Activated T-cell treated with anti-CD3 and anti-CD28 coated beads for 1 hour (primary cell): ENCODE measurements around the gene ELL.
"Not testable (repeated sequence)": the region's sequence is repeated elsewhere in the genome, so short reads cannot be mapped to it uniquely, and the experiment has no call there.

Experiments
- DNase-seq: peaks from one replicate; pipeline ENCODE4 v3.0.0-alpha.2; 2020; ENCODE audit warnings: low read depth

ELL gene

DNA sequence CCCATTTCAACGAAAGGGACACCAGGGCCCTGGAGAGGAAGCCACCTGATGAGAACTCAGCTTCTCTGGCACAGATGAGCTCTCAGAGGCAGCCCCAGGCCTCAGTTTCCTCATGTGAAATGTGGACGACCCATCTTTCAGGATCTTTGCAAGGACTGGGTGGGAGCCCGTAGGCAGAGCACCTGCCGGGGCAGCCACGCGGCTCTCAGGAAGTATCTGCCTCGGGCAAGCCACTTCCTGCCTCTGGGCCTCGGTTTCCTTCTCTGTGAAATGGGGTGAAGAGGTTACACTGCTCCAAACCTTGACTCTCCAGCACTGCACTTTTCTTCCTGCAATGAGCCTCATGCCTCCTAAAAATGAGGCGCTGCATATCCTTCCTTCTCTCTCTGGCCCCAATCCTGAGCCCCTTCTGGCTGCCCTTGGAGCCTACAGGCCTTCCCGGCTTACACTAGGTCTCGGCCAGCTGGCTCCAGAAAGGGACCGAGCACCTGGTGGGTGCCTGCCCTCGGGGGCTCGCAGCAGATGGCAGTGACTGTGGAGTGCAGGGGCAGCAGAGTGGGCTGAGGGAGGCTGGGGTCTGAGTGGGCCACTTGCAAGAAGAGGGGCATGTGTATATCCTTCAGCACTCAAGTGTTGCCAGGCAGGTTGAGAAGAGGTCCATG lies 99.2 kb downstream of the ELL start:
- DNase-seq = no peak

DNA sequence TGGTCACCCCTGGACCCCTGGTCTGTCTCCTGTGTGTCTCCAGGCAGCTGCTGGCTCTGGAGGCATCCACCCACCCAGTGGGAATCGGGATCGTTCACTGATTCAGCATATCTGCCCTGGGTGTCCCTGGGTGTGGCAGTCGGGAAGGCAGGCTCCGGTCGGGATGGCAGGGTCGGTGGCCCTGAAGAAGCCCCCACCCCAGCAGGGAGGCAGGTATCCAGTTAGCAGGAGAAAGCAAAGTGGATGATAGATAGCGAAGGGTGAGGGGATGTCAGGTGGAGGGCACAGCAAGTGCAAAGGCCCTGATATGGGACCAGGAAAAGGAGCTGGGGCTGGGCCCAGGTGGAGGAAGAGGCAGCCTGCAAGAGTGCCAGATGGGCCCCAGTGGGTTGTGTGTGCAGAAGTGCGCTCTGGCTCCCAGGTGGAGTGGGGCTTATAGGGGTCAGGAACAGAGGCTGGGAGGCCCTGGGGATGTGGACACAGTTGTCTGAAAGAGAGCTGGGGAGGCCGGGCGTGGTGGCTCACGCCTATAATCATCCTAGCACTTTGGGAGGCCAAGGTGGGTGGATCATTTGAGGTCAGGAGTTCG lies 100.4 kb downstream of the ELL start:
- no peak for DNase-seq

DNA sequence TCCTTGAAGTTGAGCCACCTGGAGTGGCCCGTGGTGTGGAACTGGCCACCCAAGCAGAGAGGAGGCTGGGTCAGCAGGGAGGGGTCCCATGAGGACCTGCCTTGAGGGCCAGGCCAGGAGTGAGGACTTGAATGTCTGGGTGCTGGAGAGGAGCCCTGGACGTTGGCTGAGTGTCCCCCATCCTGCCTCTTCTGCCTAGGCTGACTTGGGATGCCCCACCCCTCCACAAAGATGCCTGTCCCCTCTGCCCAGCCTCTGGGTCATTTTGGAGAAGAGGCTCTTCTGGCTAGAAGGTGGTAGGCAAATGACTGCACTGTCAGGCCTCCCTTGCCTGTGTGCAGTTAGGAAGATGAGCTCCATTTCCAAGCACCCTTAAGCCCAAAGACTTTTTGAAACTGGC lies 100.9 kb downstream of the ELL start:
- no peak for DNase-seq

DNA sequence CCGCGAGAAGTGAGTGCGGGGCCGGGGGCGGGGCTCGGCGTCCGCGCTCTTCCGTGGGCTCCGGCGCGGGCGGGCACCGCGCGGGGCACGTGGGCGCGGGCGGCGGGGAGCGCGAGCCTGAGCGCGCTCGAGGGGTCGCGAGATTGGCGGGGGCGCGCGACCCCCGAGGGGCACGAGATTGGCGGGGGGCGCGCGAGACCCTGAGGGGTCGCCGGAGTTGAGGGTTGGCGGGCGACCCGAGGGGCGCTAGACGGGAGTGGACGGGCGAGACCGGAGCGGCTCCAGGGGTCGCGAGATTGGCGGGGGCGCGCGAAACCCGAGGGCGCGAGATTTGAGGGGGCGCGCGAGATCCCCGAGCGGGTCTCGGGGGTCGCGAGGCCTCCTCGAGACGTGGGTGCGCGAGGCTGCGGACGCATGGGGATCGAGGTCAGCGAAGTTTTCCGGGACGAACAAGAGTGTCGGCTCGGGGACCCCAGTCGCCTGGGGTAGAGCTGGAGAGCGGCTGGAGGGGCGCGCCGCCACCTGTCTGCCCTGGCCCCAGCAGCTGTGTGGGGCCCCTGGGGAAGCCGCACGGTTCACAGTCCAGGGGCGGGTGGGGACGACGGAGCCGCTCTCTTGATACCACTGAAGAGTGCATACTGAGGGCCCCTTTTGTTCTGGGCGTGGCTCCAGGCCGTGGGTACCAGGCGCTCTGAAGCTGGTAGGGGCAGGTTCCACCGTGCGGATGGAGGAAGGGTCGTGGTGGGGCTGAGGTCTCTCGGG lies 102.0 kb downstream of the ELL start:
- no peak for DNase-seq

DNA sequence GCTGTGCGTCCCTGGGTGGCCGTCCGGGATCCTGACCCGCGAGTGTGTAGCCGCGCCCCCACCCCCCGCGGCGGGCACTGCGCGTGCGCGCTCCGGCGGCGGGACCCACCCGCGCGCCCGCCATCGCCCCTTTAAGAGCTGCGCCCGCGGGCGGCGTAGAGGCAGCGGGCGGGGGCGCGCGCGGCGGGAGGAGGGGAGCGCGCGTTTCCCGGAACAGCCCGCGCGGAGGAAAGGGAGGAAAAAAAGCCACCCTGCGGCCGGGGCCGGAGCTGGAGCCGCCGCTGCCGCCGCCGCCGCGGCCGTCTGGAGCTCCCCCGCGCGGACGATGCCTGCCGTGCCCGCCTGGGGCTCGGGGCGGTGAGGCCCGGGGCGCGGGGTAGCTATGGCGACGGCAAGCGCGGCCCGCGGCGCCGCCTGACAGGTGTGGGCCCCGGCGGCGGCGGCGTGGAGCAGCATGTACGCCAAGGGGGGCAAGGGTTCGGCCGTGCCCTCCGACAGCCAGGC lies 102.6 kb downstream of the ELL start, which contains the start of gene SSBP4:
TSS of gene SSBP4 (plus strand) at position 204 of the 504 bp plus-strand sequence. CDS start at position 455, 251 bp downstream.
- DNase-seq = peak; percentile 54

DNA sequence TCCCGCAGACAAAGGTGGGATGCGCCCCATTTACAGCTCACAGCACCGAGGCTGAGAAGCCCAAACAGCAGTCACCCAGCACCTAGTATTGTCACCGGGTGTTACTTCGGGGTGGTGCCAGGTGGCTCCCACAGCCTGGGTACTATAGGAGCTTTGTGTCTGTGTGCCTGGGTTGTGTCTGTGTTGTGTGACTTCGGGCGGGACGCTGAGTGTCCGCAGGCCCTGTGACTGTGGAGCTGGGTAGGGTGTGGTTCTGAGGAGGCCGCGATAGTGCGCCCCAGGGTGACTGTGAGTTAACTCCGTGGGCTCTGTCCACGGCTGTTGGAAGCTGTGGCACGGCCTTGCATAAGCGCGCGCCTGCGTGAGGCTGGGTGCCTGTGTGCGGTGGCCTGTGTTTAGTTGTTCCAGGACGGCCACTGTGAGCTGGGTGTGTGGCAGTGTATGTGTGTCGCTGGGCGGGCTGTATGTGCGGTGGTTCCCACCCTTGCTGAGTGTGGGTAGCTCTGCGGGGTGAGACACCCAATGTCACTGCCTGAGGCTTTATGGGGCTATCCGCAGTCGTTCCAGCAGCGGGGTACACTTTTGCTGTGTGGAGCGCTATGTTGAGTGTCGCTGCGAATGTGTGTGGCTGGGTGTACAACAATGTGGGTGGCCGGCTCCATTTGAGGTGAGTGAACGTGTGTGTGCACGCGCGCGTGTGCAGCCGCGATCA lies 103.2 kb downstream of the ELL start:
- no peak for DNase-seq

DNA sequence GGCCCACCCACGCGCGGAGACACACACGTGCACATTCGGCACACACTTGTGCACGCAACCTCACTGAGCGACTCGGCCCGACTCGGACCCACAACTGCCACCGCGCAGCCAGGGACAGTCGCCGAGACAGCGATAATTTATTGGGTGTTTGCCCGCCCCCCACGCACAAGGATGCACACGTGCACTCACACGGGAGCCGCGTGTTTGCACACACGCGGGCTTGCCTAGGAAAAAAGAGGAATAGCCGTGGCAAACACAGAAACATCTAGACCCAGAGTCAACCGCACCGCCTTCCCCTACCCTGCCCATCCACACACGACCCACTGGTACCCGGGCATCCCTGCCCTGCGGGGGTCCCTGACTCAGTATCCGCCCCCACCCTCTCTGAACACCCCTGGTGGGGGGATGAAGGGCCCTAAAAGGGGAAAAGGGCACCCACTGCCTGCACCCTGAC lies 103.8 kb downstream of the ELL start:
- DNase-seq = no peak

DNA sequence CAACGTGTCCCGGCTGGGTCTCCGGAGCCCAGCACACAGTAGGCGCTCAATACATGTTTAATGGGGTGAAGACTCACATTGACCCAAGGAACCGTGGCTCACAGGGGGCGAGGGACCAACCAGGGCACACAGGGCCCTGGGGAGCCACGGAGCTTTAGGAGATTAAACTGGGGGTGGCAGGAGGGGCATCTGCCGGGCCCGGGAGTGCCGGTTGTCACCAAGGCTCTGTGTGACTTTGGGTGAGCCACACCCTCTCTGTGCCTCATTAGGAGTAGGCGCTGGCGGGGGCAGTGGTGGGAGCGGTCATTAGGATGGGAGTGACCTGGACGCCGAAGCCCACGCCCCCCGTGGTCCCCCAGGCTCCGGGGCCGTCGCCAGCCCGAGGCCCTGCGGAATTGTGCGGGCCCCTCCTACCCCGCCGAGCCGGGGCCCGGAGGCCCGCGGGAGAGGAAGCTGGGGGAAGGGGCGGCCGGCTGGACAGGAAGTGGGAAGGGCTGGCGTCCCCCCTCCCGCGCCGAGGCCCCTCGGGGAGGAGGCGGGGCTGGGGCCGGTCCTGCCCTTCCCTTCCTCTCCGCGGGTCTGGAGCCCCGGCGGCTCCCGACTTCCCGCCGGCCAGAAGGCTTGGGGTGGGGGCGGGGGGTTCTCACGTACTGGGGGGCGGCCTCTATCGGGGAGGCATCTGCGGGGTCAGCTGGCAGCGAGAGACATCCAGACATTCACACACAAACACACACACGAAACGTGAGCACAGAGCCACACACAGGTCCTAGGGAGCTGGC lies 104.4 kb downstream of the ELL start:
- DNase-seq = no peak

DNA sequence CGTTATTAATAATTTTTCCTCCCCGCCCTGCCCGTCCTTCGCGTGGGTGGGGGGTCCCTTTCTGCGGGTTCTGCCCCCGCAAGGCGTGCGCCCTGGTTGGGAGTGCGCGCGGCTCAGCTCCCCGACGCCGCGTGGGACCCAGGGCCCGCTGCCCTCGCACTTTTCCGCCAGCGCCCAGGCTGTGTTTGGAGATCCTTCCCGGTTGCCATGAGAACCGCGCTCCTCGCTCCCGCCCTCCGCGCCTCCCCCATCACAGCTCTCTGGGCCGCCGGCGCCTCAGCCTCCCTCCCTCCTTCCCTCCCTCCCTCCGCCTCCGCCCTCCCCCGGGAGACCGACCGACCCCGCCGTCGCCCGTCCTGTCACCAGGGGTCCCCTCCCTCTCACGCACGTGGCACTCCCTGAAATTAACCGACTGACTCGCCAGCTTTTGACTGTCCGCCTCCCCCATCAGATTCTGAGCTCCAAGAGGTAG lies 105.1 kb downstream of the ELL start:
- DNase-seq = no peak

DNA sequence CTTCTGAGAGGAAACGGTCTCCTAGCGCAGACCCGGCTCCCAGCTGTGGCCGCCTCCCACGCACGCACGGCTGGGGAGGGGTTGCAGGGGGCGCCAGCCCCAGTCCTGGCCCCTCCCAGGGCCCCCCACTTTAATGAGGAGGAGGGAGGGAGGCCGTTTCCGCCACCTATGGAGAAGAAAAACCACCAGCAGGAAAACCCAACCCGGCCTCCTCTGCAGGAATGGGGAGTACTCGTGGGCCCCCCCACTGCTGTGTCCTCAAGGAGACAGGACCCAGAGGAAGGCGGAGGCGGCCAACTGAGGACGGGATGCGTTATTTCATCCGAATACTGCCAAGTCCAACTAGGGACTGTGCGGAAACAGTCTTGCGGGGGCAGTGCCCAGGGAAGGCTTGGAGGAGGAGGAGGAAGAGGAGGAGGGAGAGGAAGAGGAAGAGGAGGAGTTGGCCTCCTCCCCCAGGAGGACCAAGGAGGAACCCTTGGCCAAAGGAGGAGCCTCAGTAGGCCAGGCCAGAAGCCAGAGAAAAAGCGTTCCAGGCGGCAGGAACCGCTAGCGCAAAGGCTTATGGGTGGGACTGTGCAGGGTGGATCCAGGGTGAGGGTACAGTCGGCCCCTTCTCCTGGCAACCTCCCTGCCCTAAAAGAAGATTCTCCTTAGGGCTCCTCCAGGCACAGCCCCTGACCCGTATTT lies 106.5 kb downstream of the ELL start:
- no peak for DNase-seq

DNA sequence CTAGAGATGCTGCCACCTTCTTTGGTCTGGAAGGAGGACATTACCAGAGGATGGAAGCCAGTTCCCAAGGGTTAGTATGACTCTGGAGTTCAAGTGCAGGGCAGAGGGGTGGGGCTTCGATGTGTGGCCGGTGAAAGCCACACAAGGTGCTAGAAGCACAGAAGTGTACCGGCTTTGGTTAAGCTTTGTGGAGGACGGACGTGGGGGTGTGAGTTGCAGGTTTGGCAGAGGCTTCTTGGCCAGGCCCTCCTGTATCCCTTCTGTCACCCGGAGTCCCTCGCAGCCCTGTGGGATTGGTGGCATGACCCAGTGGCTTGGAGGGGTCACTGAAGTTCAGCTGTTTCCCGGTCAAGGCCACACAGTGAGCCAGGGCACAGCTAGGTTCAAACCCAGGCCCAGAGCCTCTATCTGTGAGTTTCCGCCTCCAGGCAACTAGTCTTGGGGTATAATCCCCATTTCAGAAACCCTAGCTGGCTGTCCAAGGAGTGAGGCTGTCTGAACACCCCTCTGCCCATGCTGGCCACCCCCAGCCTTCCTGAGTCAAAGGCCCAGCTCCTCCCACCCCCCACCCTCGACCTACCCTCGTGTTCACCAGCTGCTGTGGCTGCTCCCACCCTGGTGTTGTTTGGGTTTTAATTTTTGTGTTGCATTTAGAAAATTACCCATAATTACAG lies 107.2 kb downstream of the ELL start:
- no peak for DNase-seq

DNA sequence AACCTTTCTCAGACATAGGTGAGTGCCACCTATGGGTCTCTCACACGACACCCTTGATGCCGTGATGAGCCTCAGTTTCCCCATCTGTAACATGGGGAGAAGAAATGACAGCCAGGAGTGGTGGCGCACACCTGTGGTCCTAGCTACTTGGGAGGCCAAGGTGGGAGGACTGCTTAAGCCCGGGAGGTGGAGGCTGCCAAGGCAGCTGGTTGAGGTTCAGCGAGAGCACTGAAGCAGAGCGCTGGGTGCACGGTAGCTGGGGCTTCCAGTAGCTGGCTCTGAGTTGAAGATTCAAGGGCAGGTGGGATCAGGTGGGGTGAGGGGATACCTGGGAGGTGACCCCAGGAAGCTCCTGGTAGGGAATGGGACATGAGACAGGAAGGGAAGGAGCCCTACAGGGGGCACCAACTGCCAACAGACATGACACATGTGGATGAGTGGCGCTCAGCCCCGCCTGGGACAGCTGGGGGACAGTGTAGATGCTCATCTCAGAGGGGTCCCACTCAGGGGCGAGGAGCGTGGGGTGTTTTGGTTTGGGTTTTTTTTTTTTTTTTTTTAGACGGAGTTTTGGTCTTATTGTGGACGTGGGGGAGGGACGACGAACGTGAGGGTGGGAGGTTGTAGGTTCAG lies 109.1 kb downstream of the ELL start:
- DNase-seq = no peak

DNA sequence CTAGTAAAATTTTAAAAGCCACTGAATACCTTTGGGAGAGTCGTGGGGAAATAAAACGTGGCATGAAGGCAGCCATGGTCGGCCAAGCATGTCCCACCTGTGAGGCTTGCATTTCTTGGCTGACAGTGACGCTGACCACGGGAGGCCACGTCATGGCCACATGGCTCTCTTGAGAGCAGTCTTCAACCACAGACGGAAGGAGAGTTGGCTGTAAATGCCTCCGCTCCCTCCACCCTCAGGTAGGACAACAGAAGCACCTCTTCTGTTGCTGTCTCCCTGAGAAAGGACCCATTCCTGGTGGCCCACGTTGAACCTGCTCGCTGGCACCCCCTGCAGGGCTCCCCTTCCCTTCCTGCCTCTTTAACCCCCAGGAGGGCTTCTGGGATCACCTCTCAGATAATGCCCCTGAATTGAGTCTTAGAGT lies 113.8 kb downstream of the ELL start:
- no peak for DNase-seq

DNA sequence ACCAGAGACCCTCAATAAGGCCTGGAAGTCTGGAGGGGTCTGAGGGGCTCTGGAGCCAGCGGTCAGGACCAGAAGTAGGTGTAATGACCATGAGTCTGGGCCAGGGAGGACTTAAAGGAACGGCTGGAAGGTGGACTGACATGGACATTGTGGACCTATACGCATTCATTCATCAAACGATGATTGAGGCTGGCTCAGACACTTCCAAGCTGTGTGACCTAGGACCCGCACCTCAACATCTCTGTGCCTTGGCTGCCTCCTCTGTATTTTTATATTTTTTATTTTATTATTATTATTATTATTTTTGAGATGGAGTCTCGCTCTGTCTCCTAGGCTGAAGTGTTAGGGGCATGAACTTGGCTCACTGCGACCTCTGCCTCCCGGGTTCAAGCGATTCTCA lies 115.1 kb downstream of the ELL start:
- no peak for DNase-seq

DNA sequence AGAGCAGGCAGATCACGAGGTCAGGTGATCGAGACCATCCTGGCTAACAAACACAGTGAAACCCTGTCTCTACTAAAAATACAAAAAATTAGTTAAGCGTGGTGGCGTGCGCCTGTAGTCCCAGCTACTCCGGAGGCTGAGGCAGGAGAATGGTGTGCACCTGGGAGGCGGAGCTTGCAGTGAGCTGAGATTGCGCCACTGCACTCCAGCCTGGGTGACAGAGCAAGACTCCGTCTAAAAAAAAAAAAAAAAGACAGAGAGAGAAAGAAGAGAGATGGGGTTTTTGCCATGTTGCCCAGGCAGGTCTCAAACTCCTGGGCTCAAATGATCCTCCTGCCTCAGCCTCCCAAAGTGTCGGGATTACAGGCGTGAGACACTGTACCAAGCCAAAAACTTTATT lies 116.1 kb downstream of the ELL start:
- DNase-seq = not testable (repeated sequence)

DNA sequence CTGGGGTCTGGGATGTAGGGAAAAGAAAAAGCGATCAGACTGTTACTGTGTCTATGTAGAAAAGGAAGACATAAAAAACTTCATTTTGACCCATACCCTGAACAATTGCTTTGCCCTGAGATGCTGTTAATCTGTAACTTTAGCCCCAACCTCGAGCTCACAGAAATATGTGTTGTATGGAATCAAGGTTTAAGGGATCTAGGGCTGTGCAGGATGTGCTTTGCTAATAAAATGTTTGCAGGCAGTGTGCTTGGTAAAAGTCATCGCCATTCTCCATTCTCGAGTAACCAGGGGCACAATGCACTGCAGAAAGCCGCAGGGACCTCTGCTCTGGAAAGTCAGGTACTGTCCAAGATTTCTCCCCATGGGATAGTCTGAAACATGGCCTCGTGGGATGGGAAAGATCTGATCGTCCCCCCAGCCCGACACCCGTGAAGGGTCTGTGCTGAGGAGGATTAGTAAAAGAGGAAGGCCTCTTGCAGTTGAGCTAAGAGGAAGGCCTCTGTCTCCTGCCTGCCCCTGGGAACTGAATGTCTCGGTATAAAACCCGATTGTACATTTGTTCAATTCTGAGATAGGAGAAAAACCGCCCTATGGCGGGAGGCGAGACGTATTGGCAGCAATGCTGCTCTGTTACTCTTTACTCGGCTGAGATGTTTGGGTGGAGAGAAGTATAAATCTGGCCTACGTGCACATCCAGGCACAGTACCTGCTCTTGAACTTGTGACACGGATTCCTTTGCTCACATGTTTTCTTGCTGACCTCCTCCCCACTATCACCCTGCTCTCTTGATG lies 119.2 kb downstream of the ELL start:
- DNase-seq = not testable (repeated sequence)

DNA sequence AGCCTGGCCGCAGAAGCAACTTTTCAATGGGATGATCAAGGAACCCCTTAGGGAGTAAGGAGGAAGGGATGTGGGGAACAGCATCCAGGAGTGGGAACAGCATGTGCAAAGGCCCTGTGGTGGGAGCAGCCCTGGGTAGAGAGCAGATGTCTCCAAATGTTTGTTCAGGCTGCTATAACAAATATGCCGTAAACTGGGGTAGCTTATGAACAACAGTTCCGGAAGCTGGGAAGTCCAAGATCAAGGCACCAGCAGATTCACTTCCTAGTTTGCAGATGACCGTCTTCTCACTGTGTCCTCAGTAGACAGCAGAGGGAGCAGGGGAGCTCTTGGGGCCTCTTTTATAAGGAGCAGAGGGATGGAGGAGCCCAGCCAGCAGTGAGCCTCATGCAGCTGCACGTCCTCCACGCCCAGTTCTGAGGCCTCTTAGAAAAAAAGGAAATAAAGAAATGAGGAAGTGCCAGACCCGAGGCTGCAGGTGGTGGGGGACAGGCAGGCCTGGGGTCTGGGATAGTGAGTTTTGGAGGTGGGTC lies 120.2 kb downstream of the ELL start:
- DNase-seq = no peak

DNA sequence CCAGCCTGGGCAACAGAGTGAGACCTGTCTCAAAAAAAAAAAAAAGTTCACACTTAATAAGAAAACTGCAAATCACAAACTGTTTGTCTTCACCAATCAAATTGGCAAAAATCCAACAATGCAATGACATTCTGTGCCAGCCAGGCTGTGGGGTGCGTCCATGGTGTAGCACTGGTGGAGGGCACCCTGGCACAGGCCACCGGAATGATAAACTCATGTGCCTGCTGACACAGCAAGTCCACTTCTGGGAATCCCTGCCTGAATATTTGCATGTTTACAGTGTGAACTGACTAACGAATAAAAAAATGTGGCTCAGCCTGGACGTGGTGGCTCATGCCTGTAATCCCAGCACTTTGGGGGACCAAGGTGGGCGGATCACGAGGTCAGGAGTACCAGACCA lies 122.9 kb downstream of the ELL start:
- no peak for DNase-seq
